Sigmoid colon (tissue), 3 donors: ENCODE data around the gene DPM2.

Experiments used
- CTCF ChIP-seq, 4 experiments: fragments of 450-650 bp in 3 of 4; fragments of 200-600 bp in 1 of 4; IDR thresholded peaks; one replicate each; pipeline ENCODE4 v1.5.1; 2016 to 2019; ENCODE audit warnings: antibody characterized with exemption in 4 of 4, mild to moderate bottlenecking in 3 of 4, moderate library complexity in 2 of 4
- POLR2A ChIP-seq, 2 donors: fragments of 450-650 bp; IDR thresholded peaks; one replicate each; pipeline ENCODE4 v1.6.1; 2016; ENCODE audit warnings: antibody characterized with exemption in 2 of 2, mild to moderate bottlenecking in 2 of 2, moderate library complexity in 2 of 2

- TF ChIP-seq CTCF (IDR thresholded peaks at IDR 0.05) (no peak), POLR2A (IDR thresholded peaks at IDR 0.05) (no peak)
Measured at GRCh38 chr9:127943011-127943662, 5.5 kb upstream of the DPM2 start.
